OCI-LY1 (cell line): ENCODE data around the gene EDC3.

Experiments
- EZH2 ChIP-seq: fragments of 200-600 bp; sonication (generic), shearing (Covaris generic); IDR thresholded peaks from 2 replicates; pipeline ENCODE4 v1.8.0; 2017; ENCODE audit warnings: borderline replicate concordance, mixed run types, mild to moderate bottlenecking, antibody characterized with exemption, low read length, moderate library complexity, mixed read lengths
- TF ChIP-seq, protein P1 (sequence below): fragments of 200-600 bp; sonication (generic), shearing (Covaris generic); IDR thresholded peaks from 2 replicates; pipeline ENCODE4 v1.5.1; 2017; ENCODE audit warnings: mild to moderate bottlenecking, antibody characterized with exemption, low read length, moderate library complexity, mixed read lengths

GRCh38 chr15:74615508-74616365 lies 80.1 kb downstream of the EDC3 start, which contains the start of gene CLK3:
- TF ChIP-seq, protein P1, sequence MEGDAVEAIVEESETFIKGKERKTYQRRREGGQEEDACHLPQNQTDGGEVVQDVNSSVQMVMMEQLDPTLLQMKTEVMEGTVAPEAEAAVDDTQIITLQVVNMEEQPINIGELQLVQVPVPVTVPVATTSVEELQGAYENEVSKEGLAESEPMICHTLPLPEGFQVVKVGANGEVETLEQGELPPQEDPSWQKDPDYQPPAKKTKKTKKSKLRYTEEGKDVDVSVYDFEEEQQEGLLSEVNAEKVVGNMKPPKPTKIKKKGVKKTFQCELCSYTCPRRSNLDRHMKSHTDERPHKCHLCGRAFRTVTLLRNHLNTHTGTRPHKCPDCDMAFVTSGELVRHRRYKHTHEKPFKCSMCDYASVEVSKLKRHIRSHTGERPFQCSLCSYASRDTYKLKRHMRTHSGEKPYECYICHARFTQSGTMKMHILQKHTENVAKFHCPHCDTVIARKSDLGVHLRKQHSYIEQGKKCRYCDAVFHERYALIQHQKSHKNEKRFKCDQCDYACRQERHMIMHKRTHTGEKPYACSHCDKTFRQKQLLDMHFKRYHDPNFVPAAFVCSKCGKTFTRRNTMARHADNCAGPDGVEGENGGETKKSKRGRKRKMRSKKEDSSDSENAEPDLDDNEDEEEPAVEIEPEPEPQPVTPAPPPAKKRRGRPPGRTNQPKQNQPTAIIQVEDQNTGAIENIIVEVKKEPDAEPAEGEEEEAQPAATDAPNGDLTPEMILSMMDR, result no peak
- no peak for TF ChIP-seq EZH2
